GM19328 (cell line): ENCODE data around the gene AHDC1.

Experiments used
- ATAC-seq: cut with Tn5 transposase; IDR thresholded peaks from one replicate; pipeline ENCODE4 v1.9.1; 2021; ENCODE audit warnings: mild to moderate bottlenecking, moderate library complexity; ENCODE audit not compliant: unreplicated experiment

The AHDC1 gene

DNA sequence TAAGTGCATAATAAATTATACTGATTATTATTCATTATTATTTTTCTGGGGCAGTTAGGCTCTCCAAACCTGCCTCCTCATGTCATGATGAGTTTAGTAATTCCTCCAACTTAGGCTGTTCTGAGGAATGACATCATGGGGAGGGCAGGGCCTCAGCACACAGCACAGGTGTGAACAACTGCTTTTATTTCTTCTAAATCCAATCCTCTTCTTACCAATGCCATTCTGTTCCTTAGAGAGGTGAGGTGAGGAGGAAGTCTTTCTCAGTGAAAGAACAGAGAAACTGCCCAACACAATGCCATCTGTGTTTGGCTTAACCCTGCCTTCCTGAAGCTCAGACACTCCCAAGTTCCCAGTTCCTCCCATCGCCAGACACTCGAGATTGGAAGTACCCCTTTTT lies 68.6 kb downstream of the AHDC1 start:
- ATAC-seq = no peak

DNA sequence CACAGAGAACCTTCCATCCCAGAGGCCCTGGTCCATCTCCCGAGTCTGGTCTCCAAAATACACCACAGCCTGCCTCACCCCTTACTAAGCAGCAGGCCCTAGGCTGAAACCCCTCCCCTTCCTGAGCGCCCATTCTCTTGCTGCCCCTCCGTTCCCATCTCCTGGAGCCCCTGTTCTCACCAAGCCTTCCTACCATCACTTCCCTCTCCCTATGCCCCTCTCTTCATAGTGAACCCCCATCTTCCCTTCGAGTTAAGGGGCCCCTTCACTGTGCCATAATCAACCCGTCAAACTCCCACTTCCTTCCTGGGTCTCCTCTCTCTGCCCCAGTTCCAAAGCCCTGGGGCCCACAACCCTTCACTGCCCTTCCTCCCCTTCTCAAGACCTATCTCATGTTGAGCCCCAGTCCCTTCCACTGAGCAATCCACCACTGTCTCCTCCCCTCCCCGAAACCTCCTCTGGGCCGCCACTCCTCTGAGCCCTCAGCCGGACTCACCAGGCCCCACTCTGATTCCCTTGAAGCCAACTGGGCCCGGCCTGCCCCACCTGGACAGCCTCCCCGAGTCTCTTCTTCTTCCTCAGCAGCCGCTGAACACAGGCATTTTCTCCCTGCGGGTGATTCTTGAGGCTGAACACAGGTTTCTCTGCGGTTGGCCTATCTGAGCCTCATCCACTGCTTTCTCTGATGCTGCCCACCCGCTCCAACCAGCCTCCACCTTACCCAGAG lies 71.8 kb downstream of the AHDC1 start:
- no peak for ATAC-seq

DNA sequence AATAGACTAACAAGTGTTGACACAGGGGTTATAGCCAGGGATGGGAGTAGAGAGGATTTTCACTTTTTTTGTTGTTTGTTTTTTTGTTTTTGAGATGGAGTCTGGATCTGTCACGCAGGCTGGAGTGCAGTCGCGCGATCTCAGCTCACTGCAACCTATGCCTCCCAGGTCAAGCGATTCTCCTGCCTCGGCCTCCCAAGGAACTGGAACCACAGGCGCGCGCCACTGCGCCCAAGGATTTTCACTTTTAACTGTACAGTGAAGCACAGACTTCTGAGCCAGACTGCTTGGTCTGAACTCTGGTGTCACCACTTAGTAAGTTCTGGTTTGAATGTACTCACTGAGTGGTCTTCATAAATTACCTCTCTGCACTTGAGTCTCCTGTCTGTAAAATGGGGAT lies 73.8 kb downstream of the AHDC1 start:
- ATAC-seq = no peak

DNA sequence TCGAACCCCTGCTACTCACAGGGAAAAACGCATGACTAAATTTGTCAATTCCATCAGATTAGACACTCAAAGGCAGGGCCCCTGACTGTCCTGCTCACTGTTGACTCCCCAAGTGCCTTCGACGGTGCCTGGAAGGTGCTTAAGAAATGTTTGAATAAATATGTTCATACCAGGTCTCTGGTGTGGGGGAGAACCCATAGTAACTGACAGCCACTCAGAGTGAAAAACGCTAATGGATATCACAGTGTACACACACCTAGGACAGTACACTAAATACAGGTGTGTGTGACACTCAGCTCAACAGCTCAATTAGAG lies 74.3 kb downstream of the AHDC1 start:
- no peak for ATAC-seq

DNA sequence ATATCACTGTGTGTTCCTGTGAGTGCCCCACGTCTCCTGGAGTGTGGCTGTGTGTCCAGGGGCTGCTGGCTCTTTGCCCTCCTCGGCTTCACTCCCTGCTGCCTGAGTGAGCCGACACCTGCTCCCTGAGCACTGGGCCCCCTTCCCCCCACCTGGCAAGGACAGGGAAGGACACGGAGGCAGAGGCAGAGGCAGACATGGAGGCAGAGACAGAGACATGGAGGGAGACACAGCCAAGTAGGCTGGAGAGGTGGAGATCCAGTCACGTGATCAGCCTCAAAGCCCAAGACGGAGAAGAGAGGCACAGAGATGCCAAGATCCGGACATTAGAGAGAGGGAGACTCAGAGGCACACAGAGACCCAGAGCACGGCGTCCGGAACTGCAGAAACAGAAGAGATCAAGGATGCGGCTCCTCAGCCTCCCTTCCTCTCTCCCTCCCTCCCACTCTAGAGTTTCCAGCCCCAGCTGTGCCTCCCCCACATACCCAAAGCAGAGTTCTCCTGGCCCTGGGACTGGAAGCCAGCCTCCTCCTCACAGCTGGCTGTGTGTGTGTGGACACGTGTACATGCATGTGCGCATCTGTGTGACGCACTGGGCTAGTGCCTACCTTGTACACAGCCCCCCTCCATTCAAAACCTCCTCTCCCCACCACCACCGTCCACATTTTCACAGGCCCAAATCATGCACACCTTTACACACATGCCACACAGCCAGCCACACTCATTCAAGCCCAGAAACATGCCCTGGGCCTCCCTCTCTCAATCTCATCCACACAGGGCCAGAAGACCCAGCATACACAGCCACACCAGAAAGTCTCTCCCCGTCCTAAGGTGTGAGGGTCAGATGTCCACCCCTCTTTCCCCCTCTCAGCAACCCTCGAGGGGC lies 74.9 kb downstream of the AHDC1 start:
- no peak for ATAC-seq

DNA sequence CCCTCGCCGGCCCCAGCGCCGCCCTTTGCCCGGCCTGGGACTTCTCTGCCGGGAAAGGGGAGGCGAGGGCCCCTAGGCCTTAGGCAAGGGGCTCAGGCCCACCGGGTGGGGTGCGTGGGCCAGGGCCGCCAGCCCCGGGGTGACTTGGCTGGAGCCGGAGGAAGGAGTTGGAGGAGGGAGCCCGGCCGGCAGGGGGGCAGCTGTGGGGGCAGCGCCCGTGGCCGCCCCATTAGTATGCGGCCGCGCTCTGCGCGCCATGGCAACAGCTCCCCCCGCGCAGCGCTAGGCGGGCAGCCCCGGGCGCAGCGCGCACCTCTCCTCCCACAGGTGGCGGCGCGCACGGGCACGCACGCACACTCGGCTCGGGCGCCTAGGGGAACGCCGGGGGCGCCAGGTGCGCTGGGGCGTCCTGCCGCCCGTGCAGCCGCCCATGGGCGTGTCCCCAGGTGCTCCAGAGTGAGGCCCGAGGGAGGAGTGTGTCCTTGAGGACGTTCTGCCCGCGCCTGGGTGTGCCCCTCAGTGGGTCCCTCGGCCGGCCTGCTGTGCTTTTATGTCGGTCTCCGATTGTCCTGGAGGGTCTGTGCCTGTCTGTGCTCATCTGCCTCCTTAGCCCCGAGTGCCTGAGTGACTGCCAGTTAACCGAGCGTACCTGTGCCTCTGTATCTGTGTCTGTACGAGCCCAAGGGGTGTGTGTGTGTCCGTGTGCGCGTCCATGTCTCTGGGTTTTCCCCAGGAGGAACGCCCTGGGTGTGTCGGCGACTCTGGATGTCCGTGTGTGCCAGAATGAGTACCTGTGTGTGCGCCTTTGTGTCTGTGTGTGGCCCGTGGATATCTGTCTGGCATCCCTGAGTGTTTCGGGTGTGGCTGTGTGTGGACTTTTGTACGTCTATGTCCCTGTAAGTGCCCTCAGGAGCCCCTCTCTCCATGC lies 75.8 kb downstream of the AHDC1 start:
- ATAC-seq = no peak

DNA sequence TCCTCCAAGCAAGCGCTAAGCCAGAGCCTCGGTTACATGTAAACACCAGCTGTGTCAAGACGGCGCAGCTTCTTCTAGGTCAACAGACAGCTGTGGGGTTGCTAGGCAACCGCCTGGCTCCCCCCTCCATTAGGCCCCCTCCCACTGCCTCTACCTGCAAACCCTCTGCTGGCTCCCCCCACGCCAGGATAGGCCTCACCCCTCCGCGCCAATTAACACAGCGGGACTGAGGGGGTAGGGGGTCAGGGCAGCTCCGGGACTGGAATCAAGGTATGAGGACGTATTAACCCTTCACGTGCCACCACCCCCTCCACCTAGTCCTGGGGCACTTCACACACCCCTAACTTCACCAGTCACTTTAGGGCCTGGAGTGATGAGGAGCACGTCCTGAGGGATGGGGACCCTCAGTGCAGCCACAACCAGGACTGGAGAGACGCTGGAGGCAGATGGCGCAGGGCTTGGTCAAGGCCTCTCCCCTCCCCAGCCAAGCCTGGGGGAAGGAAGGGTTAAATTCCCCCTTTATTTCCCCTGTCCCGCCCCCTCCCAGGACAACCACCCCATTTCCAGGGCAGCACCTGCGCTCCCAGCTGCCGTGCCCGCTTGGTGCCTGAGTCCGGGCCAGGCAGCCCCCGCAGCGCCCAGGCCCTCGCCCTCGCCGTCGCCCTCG lies 76.6 kb downstream of the AHDC1 start:
- no peak for ATAC-seq

DNA sequence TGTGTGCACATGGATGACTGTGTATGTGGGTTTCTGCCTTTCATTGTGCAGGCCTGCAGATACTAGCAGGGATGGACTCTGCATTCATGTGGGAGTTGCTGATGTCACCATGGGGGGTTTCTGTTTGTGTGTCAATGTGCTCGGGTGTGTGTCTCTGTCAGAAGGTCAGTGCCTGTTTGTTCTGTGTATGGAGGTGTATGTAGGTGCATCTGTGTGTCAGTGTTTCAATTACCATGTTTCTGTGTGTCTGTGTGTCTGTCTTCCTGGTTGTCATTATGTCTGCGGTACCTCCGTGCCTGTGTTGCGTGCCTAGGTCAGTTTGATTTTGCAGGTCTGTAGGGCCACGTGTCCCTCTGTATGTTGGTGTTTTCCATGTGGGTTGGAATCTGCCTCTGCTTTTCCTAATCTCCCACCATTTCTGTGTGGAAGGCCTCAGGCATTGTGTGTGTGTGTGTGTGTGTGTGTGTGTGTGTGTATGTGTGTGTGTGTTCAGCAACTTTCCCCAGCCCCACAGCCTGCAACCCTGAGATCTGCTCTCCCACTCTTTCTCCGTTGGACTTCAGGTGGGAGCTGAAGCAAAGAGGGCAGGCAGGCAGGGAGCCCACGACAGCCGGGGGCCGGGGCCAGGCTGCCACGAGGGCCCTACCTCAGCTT lies 77.2 kb downstream of the AHDC1 start:
- no peak for ATAC-seq

DNA sequence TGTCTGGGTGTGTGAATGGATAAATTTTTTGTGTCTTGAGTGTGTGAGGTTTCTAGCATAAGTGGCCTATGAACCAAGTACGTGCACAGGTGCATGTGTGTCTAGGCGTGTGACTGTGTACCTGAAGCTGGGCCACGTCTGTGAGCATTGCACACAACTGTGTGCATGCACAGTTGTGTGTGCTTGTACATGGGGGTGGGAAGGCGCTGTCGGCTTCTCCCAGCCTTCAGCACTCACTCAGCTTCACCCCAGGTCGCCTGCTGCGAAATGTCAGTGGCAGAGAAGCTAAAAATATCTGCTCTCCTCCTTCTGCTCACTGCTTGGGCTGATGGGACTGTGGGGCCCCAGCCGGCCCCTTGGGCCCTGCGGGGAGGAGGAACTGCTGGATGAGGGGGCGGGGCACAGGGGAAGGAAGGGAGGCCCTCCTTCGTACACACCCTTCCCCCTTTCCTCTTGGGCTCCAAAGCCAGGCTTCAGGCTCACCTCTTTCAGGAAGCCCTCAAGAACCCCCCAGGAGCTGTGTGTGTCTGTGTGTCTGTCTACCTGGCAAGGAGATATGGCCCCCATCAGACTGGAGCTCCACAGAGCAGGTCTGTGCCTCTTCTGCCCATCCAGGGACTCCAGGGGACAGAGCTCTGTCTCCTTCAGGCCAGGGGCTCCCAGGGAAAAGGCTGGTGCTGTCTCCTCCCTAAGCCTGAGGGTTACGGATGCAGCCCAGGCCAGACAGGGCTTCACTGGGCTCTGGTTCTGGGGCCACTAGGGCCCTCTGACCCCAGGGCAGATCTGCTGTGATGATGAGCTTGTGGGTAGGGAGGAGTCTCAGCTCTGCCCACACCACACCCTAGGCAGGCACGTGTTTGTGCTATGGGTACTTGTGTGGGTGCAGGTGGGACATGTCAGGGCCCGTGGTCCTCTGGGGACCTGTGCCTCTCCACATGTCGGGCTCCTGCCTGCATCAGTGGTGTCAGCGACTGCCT lies 78.4 kb downstream of the AHDC1 start:
- no peak for ATAC-seq

DNA sequence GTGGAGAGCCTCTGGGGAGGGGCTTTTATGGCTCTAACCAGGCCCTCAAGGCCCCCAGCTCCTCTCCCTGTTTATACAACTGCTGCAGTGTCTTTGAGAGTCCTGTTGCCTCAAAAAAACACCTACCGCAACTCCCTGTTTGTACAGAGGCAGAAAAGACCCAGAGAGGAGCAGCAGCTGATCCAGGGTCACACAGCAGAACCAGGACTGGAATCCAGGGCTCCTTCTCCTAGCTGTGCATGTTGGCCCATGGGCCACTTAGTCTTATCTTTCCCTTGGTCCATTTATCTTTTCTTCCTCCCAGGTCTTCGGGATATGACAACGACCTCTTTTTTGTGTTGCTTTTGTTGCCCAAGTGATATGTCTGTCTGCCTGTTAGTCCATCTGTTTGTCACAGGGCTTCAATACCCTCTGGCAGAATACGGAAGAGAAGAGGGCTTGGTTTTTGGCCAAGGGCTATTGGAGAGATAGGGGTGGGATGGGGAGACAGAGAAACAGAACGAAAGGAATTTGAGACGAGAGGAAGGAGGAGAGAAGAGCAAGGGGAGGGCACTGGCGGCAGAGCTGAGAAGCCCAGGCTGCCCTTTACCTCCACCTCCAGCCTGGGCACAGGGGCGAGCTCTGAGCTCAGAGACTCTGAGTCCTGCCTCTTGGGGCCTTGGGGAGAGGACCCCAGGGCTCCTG lies 80.5 kb downstream of the AHDC1 start:
- ATAC-seq = no peak

DNA sequence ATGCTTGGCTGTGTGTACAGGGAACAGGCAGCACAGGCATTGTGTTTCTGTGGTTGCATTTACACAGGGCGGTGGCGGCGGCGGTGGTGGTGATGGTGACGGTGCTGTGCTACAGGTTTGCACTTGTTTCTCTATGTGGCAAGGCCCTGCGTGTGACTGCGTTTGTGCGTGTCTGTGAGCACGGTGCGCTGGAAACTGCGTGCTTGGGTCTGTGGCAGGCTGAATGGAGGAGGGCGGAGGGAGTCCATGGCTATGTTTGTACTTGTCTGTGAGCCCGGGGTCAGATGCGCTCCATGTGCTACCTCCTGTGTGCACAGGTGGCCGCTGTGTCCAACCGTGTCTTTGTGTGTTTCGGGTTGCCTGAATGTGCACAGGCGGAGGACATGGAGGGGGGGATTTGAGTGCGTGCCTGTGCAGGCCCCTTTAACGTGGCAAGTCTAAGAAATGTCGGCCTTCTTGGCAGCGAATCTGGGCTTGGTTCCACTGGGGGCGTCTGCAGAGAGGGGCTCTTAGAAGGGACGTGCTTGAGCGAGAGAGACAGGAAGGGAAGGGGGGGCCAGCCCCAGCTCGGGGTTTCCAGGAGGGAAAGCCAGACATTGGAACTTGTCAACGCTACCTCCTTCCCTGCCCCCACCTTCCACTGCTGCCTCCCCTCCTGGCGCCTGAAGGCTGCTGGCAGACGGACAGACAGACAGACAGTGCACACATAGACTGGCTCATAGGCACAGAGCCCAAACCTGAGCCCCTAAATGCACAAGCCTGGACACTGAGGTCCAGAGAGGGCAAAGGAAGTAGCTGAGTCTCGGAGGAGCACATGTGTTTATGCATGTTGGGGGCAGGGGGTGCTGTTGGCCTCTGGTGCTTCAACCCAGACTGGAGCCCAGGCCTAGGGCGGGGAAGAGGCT lies 81.3 kb downstream of the AHDC1 start:
- no peak for ATAC-seq

DNA sequence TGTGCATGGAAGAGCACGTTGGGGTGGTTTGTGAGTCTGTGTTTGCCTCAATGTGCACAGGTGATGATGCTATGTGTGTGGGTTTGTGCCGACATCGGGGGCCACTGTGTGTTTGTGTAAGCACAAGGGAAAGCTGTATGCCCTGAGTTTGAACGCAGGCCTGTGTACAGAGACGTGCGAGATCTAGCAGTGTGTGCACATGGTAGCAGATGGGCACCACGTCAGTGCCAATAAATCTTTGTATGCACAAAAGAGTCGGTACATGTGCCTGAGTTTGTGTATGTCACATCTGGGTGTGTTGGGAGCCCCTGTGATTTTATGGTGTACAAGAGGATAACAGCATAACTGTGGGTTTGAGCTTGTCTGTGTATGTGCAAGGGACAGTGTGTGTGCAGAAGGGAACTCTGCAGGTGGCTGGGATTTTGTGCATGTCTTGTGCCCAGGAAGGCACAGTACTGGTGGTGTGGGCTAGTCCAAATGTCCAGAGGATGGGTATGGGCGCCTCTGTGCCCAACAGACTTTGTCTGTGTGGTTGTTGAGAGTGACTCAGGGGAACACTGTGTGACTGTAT lies 82.0 kb downstream of the AHDC1 start:
- ATAC-seq = no peak

DNA sequence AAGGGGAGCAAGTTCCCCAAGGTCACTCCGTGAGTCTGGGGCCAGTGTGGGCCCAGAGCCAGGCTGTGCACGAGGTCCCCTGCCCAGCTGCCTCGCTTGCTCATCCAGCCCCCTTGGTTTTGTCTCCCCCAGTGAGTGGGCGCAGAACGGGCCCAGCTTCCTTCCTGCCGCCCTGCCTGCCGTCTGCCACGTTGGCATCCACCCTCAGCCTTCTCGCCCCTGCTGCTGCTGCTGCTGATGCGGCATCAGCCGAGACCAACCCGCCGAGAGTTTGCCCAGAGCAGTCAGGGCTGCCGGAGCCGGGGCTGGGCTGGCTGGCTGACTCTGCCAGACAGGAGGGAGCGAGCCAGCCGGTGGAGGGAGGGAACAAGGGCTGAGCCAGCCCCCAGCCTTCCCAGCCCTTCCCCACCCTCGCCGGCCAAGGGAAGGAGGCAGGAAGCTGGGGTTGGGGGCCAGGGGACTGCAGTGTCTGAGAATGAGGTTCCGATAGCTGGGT lies 82.6 kb downstream of the AHDC1 start:
- no peak for ATAC-seq

DNA sequence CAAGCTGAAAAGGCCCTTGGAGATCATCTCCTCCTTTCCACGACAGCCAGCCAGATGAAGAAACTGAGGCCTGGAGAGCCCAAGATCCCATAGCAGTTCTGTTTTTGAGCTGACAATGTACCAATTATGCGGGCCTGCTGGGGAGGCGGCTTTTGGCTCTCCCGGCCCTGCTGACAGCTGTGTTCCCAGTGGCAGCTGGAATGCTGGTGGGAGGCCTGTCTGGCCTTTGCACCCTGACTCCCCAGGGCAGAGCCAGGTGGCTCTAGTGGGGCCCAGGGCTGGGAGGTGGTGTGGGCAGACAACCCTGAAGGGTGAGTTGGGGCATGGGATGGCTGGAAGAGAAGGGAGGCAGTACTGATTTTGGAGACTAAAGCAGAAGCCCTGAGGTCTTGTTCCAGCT lies 83.3 kb downstream of the AHDC1 start:
- ATAC-seq = no peak

DNA sequence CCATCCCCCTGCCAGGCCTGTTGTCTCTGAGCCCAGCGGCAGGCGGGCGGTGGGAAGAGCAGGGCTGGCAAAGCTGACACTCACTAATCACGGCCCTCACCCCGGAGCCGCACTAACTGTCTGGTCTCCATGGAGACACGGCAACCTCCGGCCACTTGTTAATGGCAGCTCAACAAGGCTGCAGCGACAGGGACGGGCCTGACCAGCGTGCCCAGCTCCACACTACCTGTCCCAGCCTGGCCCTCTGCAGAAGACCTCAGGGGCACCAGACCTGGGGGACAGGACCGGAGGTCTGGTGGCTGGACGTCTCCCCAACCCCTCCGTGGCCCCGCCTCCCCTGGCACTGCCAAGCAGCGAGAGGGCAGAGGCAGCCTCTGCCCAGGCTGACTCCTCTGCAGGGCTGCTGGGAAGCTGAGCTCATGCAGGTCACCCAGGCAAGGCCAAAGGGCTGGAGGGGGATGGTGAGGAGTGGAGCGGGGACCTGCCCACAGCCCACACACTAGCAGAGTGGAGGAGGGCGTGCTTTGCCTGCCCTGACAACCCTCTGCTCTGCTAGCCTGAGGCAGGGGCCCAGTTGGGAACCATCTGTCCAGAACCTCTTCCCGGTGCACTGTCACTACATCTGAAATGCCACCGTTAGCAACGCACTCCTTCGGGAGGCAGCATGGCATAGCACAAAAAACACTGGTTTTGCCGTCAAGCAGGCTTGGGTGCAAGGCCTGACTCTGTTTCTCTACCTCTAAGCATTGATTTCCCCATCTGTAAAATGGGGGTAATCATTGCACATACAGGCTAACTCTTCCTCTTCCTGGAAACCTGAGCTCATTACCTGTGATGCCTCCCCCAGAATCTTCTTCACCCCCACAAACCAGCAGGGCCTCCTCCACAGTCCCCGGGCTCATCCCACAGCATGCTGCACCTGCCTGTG lies 84.3 kb downstream of the AHDC1 start:
- no peak for ATAC-seq

DNA sequence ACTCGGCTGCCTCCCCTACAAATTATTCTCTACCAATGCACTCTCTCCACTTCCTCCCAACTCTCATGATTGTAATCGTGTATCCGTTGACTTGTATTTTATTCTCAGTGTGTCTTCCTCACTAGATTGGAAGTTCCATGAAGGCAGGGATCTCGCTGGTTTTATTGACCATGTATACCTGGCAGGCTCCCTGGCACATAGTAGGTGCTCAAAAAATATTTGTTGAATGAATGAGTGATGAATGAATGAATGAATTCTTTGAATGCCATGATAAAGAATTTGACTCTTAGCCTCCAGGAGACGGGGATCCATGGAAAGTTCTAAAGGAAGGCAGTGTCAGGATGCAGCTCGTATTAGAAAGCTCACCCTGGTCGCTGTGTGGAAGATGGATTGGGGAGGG lies 85.1 kb downstream of the AHDC1 start:
- ATAC-seq = no peak
